Body of pancreas (tissue), 4 donors: ENCODE data around the gene SMC5. TPM values are rescaled to one million over a fixed set of nuclear protein-coding genes. Genes with fewer than 3 reads are reported as not detected.

ENCODE experiments used
- ATAC-seq: fragments of 150-250 bp; one replicate; pipeline ENCODE4 v1.9.1; 2016
- DNase-seq, 4 donors: peaks; one replicate each; pipeline ENCODE4 v3.0.0-alpha.2; 2019
- H3K27ac ChIP-seq, 4 donors: fragments of 200-600 bp; sonication (generic); 1 replicate in 3 of 4; 2 replicates in 1 of 4; pipeline versions ENCODE4 v1.5.1 to v1.6.1; 2016 to 2019; ENCODE audit warnings: mild to moderate bottlenecking in 1 of 4, mixed read lengths in 1 of 4, moderate library complexity in 1 of 4
- H3K27me3 ChIP-seq, 2 donors: fragments of 200-600 bp; sonication (generic); one replicate each; pipeline ENCODE4 v1.6.0; 2016; ENCODE audit warnings: mild to moderate bottlenecking in 1 of 2
- H3K36me3 ChIP-seq, 2 donors: fragments of 200-600 bp; sonication (generic); replicated peaks in 1 of 2; 2 replicates each; pipeline ENCODE4 v1.5.1; 2016; ENCODE audit warnings: low read depth in 2 of 2; ENCODE audit not compliant: insufficient read depth in 1 of 2
- H3K4me1 ChIP-seq: fragments of 200-600 bp; sonication (generic); one replicate; pipeline ENCODE4 v1.6.0; 2016
- H3K4me3 ChIP-seq, 2 donors: fragments of 200-600 bp; sonication (generic); 1 replicate in 1 of 2; 2 replicates in 1 of 2; pipeline ENCODE4 v1.5.1; 2016 to 2019
- H3K9me3 ChIP-seq, 3 donors: fragments of 200-600 bp; sonication (generic); 1 replicate in 2 of 3; 2 replicates in 1 of 3; pipeline ENCODE4 v1.5.1; 2016
- POLR2A ChIP-seq, 3 donors: fragments of 450-650 bp; IDR thresholded peaks; one replicate each; pipeline ENCODE4 v1.6.1; 2016; ENCODE audit warnings: antibody characterized with exemption in 3 of 3, mild to moderate bottlenecking in 2 of 3
- WGBS, 2 donors: methylation state at CpG; one replicate each; pipeline ENCODE4 v1.1.5; 2017; 5-methylcytosine and 5-hydroxymethylcytosine counted together
- intact Hi-C: fragments of 100-400 bp; cut with DNase I; formaldehyde crosslinking; loops from one replicate; pipeline ENCODE4 v1.15.1; 2023
- total RNA-seq, 2 donors: library from RNA; depleted of rRNA; stranded (reverse); fragments of >200 nt; gene quantifications; one replicate each; pipeline ENCODE4 v1.1.0, GENCODE V29; 2016
- TF ChIP-seq, protein P1 (sequence below), 7 experiments: fragments of 450-650 bp in 4 of 7; fragments of 200-600 bp in 3 of 7; sonication (generic) in 3 of 7; IDR thresholded peaks; one replicate each; pipeline ENCODE4 v1.5.1; 2016 to 2019; ENCODE audit warnings: antibody characterized with exemption in 7 of 7

Gene SMC5
- total RNA-seq, 2 donors from 2014 or later, result 27.2 to 27.4 TPM

DNA sequence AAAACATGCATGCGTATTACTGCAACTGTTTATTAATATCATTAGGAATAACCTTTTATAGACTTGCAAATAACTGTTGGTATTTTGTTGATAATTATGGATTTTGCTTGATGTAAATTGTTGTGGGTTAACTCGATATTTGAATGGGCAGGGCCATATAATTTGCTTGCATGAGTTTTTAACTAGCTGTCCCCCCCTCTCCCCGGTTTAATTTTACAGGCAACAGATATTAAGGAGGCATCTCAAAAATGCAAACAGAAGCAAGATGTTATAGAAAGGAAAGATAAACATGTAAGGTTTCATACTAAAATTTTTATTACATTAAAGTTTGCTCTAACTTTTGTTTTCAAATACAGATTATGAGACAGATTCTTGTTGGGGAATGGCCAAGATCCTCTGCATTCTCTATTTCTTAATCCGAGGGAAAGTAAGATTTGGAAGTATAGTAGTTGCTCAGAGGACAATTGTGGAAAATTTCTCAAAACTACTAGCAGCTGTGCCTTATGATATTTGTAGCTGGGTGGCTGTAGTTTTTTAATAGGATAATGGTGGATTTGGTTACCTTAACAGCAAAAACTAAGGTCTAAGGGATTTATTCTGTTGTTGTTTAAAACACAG, 27.3 kb downstream of the SMC5 start:
- 89 to 90% methylated on average over 4 of the region's 4 CpGs for WGBS, 2 donors
- no peak for ATAC-seq
- Histone ChIP-seq H3K36me3 (peaks cover 3 to 6% of the 10 kb centered on the region in 2 donors), H3K9me3 (no peaks in the 10 kb centered on the region), H3K27ac (no peak overlapping the region), H3K4me1 (no peaks in the 10 kb centered on the region), H3K4me3 (no peak overlapping the region), H3K27me3 (no peaks in the 10 kb centered on the region)
- DNase-seq, result no peak
- intact Hi-C loops, result no loop called here
- TF ChIP-seq, protein P1, sequence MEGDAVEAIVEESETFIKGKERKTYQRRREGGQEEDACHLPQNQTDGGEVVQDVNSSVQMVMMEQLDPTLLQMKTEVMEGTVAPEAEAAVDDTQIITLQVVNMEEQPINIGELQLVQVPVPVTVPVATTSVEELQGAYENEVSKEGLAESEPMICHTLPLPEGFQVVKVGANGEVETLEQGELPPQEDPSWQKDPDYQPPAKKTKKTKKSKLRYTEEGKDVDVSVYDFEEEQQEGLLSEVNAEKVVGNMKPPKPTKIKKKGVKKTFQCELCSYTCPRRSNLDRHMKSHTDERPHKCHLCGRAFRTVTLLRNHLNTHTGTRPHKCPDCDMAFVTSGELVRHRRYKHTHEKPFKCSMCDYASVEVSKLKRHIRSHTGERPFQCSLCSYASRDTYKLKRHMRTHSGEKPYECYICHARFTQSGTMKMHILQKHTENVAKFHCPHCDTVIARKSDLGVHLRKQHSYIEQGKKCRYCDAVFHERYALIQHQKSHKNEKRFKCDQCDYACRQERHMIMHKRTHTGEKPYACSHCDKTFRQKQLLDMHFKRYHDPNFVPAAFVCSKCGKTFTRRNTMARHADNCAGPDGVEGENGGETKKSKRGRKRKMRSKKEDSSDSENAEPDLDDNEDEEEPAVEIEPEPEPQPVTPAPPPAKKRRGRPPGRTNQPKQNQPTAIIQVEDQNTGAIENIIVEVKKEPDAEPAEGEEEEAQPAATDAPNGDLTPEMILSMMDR (IDR thresholded peaks at IDR 0.05), result no peak
- no peak for TF ChIP-seq POLR2A (IDR thresholded peaks at IDR 0.05)

DNA sequence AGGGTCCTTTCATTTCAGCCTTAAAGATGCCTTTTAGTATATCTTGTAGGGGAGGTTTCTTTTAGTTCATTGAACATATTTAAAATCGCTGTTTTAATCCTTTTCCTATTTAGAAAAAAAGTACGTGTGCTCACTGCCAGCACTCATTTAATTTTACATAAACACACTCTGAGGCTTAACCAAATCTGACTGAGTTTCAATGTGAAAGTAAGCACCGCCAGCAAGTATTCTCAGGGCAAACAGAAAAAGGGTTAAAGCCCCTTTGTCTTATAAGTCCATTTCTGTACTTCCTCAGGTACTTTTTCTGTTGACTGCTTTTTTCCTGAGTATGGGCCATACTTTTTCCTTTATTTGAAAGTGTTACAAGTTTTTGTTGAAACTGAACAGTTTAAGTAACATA, 31.8 kb downstream of the SMC5 start:
- no peaks in the 10 kb centered on the region for H3K9me3 ChIP-seq
- TF ChIP-seq, protein P1 (IDR thresholded peaks at IDR 0.05), result no peak
- TF ChIP-seq POLR2A (IDR thresholded peaks at IDR 0.05), result no peak
- no peak overlapping the region for H3K4me3 ChIP-seq
- no peak for ATAC-seq
- intact Hi-C loops, result no loop called here
- H3K4me1 ChIP-seq, result peaks cover 7% of the 10 kb centered on the region
- DNase-seq, result no peak
- H3K27ac ChIP-seq, result no peak overlapping the region
- no peaks in the 10 kb centered on the region for H3K27me3 ChIP-seq
- WGBS, 2 donors, result 91 to 96% methylated on average over 3 of the region's 3 CpGs
- H3K36me3 ChIP-seq, result peaks cover 0 to 6% of the 10 kb centered on the region in 2 donors

DNA sequence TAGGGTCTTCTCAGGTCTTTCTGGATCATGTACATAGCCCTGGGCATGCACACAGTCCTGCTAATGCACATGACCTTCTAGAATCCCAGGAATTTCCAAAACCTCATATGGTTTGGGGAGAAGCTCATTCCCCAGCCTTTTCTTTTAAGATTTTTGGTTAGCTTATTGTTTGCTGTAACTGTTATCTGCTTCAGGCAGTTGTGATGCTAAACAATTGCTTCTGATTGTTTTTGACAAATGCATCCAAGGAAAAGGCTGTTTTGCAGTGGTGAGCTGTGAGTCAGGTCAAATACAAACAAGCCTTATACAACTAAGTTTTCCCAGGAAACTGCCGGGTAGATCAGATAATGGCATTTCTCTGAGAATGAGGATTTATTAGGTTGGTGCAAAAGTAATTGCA, 32.7 kb downstream of the SMC5 start:
- peaks cover 0 to 6% of the 10 kb centered on the region in 2 donors for H3K36me3 ChIP-seq
- intact Hi-C loops, result no loop called here
- 75 to 88% methylated on average over 1 of the region's 1 CpG for WGBS, 2 donors
- DNase-seq, result no peak
- no peak overlapping the region for H3K27ac ChIP-seq
- no peak for ATAC-seq
- H3K4me1 ChIP-seq, result peaks cover 7% of the 10 kb centered on the region
- H3K4me3 ChIP-seq, result no peak overlapping the region
- H3K27me3 ChIP-seq, result no peaks in the 10 kb centered on the region
- no peak for TF ChIP-seq POLR2A (IDR thresholded peaks at IDR 0.05)
- TF ChIP-seq, protein P1 (IDR thresholded peaks at IDR 0.05), result no peak
- H3K9me3 ChIP-seq, result no peaks in the 10 kb centered on the region

DNA sequence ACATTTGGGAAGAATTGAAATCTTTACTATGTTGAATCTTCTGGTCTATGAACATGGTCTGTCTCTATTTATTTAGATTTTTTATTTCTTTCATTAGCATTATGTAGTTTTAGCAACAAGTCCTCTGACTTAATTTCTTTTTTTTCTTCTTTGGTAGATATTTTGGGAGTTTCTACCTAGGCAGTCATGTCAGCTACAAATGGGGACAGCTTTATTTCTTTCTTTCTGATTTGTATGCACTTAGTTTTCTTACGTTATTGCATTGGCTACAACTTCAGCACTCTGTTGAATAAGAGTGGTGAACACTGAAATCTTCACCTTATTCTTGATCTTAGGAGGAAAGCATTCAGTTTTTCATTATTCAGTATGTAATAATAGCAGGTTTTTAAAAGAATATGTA, 33.5 kb downstream of the SMC5 start:
- no peak for ATAC-seq
- intact Hi-C loops, result no loop called here
- H3K9me3 ChIP-seq, result no peaks in the 10 kb centered on the region
- peaks cover 7% of the 10 kb centered on the region for H3K4me1 ChIP-seq
- no peaks in the 10 kb centered on the region for H3K27me3 ChIP-seq
- no peak for TF ChIP-seq POLR2A (IDR thresholded peaks at IDR 0.05)
- TF ChIP-seq, protein P1 (IDR thresholded peaks at IDR 0.05), result no peak
- H3K4me3 ChIP-seq, result no peak overlapping the region
- WGBS, 2 donors, result 94 to 100% methylated on average over 1 of the region's 1 CpG
- H3K27ac ChIP-seq, result no peak overlapping the region
- no peak for DNase-seq
- H3K36me3 ChIP-seq, result peaks cover 0 to 6% of the 10 kb centered on the region in 2 donors

DNA sequence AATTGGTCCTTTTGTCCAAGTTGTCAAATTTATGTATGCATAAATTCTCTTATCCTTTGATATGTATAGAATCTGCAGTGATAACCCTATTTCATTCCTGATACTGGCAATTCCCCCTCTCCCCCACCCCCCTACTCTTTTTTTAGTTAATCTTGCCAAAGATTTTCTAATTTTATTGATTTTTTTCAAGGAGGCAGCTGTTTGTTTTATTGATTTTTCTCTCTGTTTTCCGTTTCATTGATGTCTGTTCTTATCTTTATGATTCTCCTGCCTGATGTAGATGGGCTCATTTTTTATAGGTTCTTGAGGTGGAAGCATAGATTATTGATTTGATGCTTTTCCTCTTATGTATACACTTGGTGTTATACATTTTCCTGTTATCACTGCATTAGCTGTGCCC, 34.4 kb downstream of the SMC5 start:
- H3K36me3 ChIP-seq, result peaks cover 0 to 8% of the 10 kb centered on the region in 2 donors
- no peak overlapping the region for H3K27ac ChIP-seq
- peaks cover 7% of the 10 kb centered on the region for H3K4me1 ChIP-seq
- no peak for ATAC-seq
- DNase-seq, result no peak
- no peak for TF ChIP-seq POLR2A (IDR thresholded peaks at IDR 0.05)
- TF ChIP-seq, protein P1 (IDR thresholded peaks at IDR 0.05), result no peak
- intact Hi-C loops, result no loop called here
- WGBS, 2 donors, result 21 to 28% methylated on average over 1 of the region's 1 CpG
- no peak overlapping the region for H3K4me3 ChIP-seq
- H3K9me3 ChIP-seq, result no peaks in the 10 kb centered on the region
- no peaks in the 10 kb centered on the region for H3K27me3 ChIP-seq
